GM19328 (cell line): ENCODE results near the gene CAMTA1.

Experiments used
- ATAC-seq: cut with Tn5 transposase; IDR thresholded peaks from one replicate; pipeline ENCODE4 v1.9.1; 2021; ENCODE audit warnings: mild to moderate bottlenecking, moderate library complexity; ENCODE audit not compliant: unreplicated experiment

The CAMTA1 gene

GRCh38 chr1:7454895-7455784 lies 669.9 kb downstream of the CAMTA1 start:
- no peak for ATAC-seq

DNA sequence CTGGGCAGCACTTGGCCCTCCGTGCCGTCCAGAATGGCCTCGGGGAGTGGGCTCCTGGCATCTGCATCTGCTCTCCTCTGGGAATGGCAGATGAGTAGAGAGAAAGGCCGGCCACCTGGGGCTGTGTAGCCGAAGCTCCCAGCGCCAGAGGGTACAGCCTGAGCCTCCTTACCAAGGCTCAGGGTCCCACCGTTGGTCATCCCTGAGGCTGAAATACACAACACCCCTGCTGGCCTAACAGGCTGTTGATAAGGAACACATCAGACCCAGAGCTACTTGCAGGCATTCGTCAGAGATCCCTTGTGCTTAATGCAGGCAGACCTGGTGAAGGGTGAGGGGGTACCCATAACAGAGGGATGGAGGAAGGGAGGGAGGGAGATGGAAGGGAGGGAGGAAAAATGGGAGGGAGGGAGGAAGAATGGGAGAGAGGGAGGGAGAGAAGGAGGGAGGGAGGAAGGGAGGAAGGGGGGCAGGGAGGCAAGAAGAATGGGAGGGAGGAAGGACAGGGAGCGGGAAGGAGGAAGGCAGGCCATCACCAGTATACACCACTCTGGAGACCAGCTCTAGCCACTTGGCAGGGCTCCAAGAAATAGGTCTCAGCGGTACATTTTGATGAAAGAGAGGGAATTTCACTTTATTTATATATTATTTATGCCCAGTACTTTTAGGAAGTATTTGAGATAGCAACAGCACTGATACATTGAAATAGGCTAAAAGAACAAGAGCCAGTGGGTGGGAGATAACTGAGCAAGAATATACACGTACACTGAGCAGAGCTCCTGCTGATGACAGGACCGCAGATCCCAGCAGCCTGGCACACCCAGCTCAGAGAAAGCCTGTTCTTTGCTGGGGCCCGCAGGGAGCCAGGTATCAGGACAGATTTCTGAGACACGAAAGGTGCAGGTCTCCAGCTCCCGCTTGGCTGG lies 670.8 kb downstream of the CAMTA1 start:
- no peak for ATAC-seq

DNA sequence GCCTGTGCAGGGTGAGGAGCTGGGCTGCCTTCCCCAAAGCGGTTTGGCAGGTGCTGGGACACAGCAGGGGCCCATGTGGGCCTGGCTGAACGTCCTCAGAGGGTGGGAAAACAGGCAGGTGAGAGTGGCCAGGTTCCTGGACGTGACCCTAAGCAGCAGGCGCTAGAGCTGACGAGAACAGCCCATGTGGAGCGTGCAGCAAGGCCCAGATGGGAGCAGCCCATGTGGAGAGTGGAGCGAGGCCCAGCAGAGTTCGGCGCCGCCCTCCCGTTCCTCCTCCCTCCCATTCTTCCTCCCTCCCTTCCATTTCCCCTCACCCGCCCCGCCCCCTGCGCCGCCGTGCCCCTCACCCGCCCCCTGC lies 671.4 kb downstream of the CAMTA1 start:
- no peak for ATAC-seq

GRCh38 chr1:7457811-7458210 lies 672.6 kb downstream of the CAMTA1 start:
- no peak for ATAC-seq

DNA sequence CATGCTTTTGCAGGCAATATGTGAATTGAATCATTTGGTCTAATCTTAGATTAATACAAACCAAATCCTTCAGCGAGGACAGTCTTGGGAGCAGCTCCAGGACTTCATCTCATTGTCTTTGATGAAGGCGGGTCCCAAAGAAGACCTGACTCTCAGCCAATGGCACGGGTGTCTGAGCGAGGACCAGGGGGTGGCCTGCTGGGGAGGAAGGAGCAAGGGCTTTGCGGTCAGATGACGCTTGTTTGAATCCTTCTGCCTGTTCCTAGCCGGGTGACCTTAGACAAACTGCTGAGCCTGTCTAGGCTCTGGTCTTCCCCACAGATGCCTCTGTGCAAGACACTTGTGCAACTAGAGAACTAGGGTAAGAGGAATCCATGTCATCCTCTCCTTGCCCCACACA lies 673.7 kb downstream of the CAMTA1 start:
- no peak for ATAC-seq

DNA sequence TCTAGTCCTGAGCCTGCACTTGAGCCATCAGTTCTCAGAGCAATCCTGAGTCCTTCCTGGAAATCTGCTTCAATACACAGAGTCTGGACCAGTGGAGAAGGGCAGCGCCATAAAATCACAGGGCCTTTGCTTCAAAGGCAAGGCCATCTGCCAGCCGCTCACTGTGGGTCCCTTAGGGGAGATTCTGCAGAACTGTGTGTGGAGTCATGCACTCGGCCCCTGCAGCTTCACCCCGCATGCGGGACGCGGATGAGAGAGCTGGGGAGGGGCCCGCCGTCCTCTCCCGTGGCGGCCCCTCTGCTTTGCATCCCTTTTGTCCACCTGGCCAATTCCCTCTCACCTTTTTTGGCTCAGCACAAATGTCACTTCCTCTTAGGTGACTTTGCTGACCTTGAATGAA lies 674.7 kb downstream of the CAMTA1 start:
- ATAC-seq = no peak

DNA sequence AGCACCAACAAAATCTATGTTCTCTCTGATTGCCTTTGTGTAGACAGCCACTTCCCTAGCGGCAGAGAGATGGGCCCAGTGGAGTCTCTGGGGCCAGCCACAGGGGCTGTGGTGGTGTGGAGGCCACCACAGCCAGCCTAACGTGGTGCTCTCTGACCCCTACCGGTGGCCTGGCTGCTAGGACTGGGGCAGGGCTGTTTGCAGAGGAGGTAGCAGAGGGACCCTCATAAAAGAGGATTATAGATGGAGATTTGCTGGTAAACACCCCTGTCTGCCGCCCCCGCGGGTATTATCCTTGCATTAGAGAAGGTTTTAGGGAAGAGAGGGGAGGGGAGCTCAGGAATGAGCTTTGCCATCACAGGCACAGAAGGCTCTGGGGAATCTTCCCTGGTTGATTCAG lies 675.6 kb downstream of the CAMTA1 start:
- ATAC-seq = no peak

- no peak for ATAC-seq
Observed at GRCh38 chr1:7462617-7463016, 677.4 kb downstream of the CAMTA1 start.

DNA sequence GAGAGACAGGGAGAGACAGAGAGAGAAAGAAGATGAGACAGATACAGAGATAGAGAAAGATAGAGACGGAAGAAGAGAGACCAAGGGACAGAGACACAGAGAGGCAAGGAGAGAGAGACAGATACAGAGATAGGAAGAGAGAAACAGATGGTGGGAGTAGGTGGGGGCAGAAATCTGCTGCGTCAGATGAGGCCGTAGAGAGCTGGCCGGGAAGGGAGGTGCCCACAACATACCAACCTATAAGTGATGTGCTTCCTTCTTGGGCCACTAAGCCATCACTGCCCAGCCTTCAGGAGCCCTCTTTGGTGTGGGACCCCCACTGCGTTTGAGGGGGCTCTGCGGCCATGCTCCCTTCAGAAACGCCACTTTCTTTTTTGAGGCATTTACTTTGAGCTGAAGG lies 678.3 kb downstream of the CAMTA1 start:
- ATAC-seq = no peak

GRCh38 chr1:7464736-7465135 lies 679.5 kb downstream of the CAMTA1 start:
- no peak for ATAC-seq

GRCh38 chr1:7467476-7468175 lies 682.4 kb downstream of the CAMTA1 start:
- no peak for ATAC-seq

GRCh38 chr1:7468248-7468647 lies 683.0 kb downstream of the CAMTA1 start:
- ATAC-seq = no peak

DNA sequence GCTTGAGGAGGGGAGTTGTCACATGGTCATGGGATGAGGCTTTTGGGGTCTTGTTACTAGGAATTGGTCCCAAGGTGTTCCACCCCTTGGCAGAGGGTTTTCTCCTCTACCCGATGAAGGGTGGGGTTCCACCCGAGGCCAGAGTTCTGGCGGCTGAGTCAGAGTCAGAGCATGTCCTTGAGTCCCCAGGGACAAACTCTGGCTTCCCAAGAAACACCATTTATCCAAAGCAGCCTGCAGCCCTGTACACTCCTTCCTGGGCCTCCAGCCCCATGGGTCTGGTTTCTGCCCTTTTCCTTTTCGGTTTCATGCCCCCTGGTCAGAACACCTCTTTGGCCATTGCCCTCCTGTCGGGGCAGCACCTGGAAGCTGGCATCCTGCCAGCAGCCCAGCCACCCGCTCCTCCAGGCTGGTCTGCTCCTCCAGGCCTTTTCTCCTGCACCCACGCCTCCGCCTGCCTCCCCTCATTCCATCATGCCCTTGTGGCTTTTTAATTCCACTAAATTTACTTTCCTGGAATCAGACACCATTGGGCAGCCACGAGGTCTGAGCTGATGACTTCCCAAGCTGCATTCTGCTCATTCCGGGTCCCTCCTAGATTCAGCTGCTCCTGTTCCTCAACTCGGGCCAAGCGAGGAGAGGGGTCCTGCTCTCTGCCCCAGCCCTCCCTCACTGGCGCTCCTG lies 684.1 kb downstream of the CAMTA1 start:
- no peak for ATAC-seq

GRCh38 chr1:7470904-7471638 lies 685.8 kb downstream of the CAMTA1 start:
- ATAC-seq = no peak

DNA sequence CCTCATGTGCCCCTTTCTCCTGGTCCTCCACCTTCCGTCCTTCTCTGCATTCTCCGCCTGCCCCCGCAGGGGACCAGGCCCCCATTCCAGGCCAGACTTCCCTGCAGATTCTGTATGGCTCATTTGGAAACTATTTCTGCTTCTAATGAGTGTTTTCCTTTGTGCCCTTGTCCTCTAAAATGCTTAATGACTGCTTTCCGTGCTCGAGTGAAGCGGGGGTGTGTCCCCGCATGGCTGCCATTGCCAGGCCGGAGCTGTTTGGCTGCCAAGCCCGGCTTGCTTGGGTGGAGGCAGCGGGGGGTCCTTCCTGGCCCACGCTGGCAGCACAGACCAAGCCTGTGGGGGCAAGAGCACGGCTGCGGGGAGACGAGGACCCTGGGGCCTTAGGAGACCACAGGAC lies 686.6 kb downstream of the CAMTA1 start:
- no peak for ATAC-seq

- ATAC-seq = no peak
Observed at GRCh38 chr1:7473223-7474142, 688.2 kb downstream of the CAMTA1 start.

DNA sequence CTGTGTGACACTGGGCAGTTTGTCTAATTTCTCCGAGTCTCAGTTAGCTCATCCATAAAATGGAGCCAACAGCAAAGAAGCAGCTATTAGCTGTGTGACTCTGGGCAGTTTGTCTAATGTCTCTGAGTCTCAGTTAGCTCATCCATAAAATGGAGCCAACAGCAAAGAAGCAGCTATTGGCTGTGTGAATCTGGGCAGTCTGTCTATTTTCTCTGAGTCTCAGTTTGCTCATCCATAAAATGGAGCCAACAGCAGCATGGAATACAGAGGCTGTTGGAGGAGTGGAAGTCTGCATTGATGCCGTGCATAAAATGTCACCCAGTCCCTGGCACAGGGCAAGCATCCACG lies 688.9 kb downstream of the CAMTA1 start:
- ATAC-seq = no peak

- no peak for ATAC-seq
Observed at GRCh38 chr1:7474786-7475502, 689.7 kb downstream of the CAMTA1 start.
